Natural killer cell (primary cell): Measurements from ENCODE around the gene DUOXA2. TPM values are rescaled to one million over a fixed set of nuclear protein-coding genes. Genes with fewer than 3 reads are reported as not detected.

Experiments
- ATAC-seq, 3 donors: fragments of 150-1000 bp in 2 of 3; fragments of 200-7000 bp in 1 of 3; cut with Tn5 transposase; 1 replicate in 1 of 3; 2 replicates in 2 of 3; pipeline ENCODE4 v1.10.0; 2021; ENCODE audit warnings: mild to moderate bottlenecking in 2 of 3, moderate library complexity in 2 of 3
- DNase-seq, 2 donors: peaks; one replicate each; pipeline versions ENCODE4 v3.0.0 to v3.0.0-alpha.2; 2013 to 2021; ENCODE audit warnings: mixed read lengths in 1 of 2
- H3K27ac ChIP-seq: one replicate; pipeline ENCODE4 v1.5.1; 2013; ENCODE audit warnings: mild to moderate bottlenecking, low read length
- H3K27me3 ChIP-seq: one replicate; pipeline ENCODE4 v1.6.1; 2013; ENCODE audit warnings: low read length; ENCODE audit not compliant: control insufficient read depth, insufficient read depth
- H3K36me3 ChIP-seq: one replicate; pipeline ENCODE4 v1.6.1; 2013; ENCODE audit warnings: low read length; ENCODE audit not compliant: control insufficient read depth, insufficient read depth
- H3K4me1 ChIP-seq: one replicate; pipeline ENCODE4 v1.6.1; 2013; ENCODE audit warnings: low read length; ENCODE audit not compliant: control insufficient read depth, insufficient read depth
- H3K4me3 ChIP-seq: one replicate; pipeline ENCODE4 v1.5.1; 2013; ENCODE audit warnings: low read length
- H3K9me3 ChIP-seq: one replicate; pipeline ENCODE4 v1.6.1; 2013; ENCODE audit warnings: low read length; ENCODE audit not compliant: control insufficient read depth, insufficient read depth
- H3K27ac Mint-ChIP-seq, 2 donors: one replicate each; pipeline ENCODE4 v1.8.0; 2022; ENCODE audit warnings: mild to moderate bottlenecking in 2 of 2, mixed read lengths in 2 of 2, moderate library complexity in 1 of 2
- H3K27me3 Mint-ChIP-seq, 2 donors: one replicate each; pipeline ENCODE4 v1.8.0; 2022; ENCODE audit warnings: low read depth in 2 of 2, mixed read lengths in 2 of 2
- H3K36me3 Mint-ChIP-seq: one replicate; pipeline ENCODE4 v1.8.0; 2022; ENCODE audit warnings: mixed read lengths
- H3K4me1 Mint-ChIP-seq, 2 donors: one replicate each; pipeline ENCODE4 v1.8.0; 2022; ENCODE audit warnings: mixed read lengths in 2 of 2
- H3K4me3 Mint-ChIP-seq: one replicate; pipeline ENCODE4 v1.8.0; 2022; ENCODE audit warnings: mild to moderate bottlenecking, moderate library complexity, mixed read lengths
- H3K9me3 Mint-ChIP-seq, 2 donors: one replicate each; pipeline ENCODE4 v1.8.0; 2022; ENCODE audit warnings: mixed read lengths in 2 of 2
- WGBS: methylation state at CpG from one replicate; pipeline ENCODE4 v1.1.7; 2013; ENCODE audit warnings: missing lambda C conversion rate; ENCODE audit not compliant: insufficient coverage; 5-methylcytosine and 5-hydroxymethylcytosine counted together
- intact Hi-C: fragments of 100-400 bp; cut with micrococcal nuclease; formaldehyde crosslinking; loops from one replicate; pipeline ENCODE4 v1.14.2; 2022
- total RNA-seq, 4 donors: library from RNA; stranded (reverse); fragments of 120-200 nt in 1 of 4; gene quantifications; one replicate each; pipeline versions ENCODE4 v1.2.3 to v1.2.4, GENCODE V29; 2013 to 2022
- TF ChIP-seq, protein P1 (sequence below): fragments of 200-600 bp; IDR thresholded peaks from one replicate; pipeline ENCODE4 v1.8.0; 2022; ENCODE audit warnings: antibody characterized with exemption

Gene DUOXA2
- total RNA-seq, 3 donors from 2014 or later (not counting 1 experiment from before 2014, with no cell fraction given): not detected

DNA sequence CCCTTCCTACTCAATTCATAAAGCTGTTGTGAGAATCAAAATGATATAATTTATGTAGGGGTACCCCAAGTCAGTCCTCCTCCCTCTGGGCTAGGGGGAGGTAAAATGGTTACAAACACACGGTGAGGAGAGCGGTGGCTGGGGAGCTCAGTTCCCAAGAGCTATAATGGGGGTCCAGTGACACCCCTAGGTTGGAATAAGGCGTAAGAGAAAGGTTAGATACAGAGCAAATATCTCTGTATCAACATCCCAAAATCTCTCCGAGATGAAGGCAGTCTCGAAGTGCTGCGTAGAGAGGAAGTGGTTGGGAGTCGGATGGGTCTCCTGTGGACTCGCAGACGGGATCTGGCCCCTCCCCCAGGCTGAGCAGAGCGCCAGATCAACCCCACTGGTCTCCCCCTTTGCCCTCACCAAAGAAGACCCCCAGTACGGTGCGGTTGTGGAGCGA lies 2.0 kb upstream of the DUOXA2 start:
- Mint-ChIP-seq H3K4me1 (peaks cover 1 to 16% of the 10 kb centered on the region in 2 donors), H3K27me3 (peaks cover 70 to 73% of the 10 kb centered on the region in 2 donors), H3K9me3 (no peaks in the 10 kb centered on the region), H3K36me3 (no peaks in the 10 kb centered on the region), H3K4me3 (no peak overlapping the region), H3K27ac (no peak overlapping the region)
- peaks cover 21% of the 10 kb centered on the region for H3K4me1 ChIP-seq
- no peak for ATAC-seq
- H3K27me3 ChIP-seq: peaks cover 58% of the 10 kb centered on the region
- no peak overlapping the region for H3K4me3 ChIP-seq
- 5% methylated on average over 11 of the region's 13 CpGs for WGBS
- H3K9me3 ChIP-seq: no peaks in the 10 kb centered on the region
- intact Hi-C loops: no loop called here
- H3K36me3 ChIP-seq: no peaks in the 10 kb centered on the region
- no peak overlapping the region for H3K27ac ChIP-seq
- TF ChIP-seq, protein P1, sequence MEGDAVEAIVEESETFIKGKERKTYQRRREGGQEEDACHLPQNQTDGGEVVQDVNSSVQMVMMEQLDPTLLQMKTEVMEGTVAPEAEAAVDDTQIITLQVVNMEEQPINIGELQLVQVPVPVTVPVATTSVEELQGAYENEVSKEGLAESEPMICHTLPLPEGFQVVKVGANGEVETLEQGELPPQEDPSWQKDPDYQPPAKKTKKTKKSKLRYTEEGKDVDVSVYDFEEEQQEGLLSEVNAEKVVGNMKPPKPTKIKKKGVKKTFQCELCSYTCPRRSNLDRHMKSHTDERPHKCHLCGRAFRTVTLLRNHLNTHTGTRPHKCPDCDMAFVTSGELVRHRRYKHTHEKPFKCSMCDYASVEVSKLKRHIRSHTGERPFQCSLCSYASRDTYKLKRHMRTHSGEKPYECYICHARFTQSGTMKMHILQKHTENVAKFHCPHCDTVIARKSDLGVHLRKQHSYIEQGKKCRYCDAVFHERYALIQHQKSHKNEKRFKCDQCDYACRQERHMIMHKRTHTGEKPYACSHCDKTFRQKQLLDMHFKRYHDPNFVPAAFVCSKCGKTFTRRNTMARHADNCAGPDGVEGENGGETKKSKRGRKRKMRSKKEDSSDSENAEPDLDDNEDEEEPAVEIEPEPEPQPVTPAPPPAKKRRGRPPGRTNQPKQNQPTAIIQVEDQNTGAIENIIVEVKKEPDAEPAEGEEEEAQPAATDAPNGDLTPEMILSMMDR: no peak
- no peak for DNase-seq

DNA sequence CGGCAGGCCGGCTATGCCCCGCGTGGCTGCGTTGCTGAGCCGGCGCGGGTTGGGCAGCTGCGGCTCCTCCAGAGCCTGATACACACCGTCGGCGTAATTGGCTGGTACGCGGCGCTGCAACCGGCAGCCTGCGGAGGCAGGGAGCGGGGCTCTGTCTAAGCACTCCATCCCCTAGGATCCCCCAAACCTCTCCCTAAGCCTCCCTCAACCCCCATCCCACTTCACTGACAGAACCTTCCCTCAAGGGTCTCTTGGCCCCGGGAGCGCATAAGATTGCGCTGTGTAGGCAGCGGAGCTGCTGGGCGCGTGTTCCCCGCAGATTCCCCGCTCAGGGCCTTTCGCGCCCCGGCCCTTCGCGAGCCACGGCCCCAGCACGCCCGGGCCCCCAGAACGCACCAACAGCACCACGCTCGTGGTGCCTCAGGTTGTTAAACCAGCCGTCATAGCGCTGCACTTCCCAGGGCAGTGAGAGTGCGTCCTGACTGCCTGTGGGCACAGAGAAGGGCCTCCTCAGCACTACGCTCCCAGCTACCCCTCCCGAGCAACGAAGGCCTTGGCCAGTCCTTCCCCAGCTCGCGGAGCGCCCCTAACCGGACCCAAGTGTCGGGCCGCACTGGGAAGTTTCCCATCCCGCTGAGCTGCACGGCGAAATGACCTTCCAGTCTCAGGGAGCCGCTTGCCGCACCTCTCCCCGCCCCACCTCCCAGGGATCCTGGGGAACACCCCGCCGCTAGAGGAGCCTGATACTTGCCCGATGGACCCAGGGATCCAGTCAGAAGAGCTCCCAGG lies 1.3 kb upstream of the DUOXA2 start:
- Histone ChIP-seq H3K4me3 (no peak overlapping the region), H3K36me3 (no peaks in the 10 kb centered on the region), H3K9me3 (no peaks in the 10 kb centered on the region), H3K27ac (no peak overlapping the region), H3K4me1 (peaks cover 27% of the 10 kb centered on the region), H3K27me3 (peaks cover 64% of the 10 kb centered on the region)
- intact Hi-C loops: no loop called here
- Mint-ChIP-seq H3K4me1 (peaks cover 8 to 22% of the 10 kb centered on the region in 2 donors), H3K27me3 (peaks cover 76 to 77% of the 10 kb centered on the region in 2 donors), H3K27ac (no peak overlapping the region), H3K4me3 (no peak overlapping the region), H3K36me3 (no peaks in the 10 kb centered on the region), H3K9me3 (no peaks in the 10 kb centered on the region)
- TF ChIP-seq, protein P1: no peak
- 4% methylated on average over 57 of the region's 58 CpGs for WGBS
- no peak for DNase-seq
- ATAC-seq: no peak

DNA sequence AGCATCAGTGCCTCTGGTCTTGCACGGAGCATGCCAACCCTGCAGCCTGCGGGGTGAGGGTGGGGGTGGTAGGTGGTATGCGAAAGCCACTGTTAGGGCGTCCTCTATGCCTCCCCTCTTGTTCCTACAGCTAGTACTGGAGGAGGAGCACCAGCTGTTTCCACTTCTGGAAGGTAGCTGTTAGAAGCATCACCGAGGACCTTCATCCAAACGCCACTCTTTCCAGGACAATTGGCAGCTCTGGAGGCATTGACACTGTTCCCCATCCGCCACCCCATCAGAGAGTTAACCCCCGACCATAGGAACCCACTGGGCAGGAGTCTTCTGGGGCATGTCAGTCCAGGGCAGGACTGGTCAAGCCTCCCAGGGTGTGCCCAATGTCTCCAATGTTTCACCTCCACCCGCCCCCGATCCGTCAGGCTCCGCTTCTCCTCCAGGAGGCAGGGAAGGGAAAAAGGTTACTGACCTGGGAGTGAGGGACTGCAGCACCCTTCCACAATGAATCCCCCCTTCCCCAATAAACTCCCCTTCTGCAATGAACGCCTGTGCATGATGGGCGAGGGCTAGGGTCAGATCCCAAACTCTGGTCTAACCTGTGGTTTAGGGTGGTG lies 641 bp upstream of the DUOXA2 start:
- Mint-ChIP-seq H3K4me3 (no peak overlapping the region), H3K9me3 (no peaks in the 10 kb centered on the region), H3K4me1 (peaks cover 14 to 29% of the 10 kb centered on the region in 2 donors), H3K27me3 (peaks cover 83 to 84% of the 10 kb centered on the region in 2 donors), H3K36me3 (no peaks in the 10 kb centered on the region), H3K27ac (no peak overlapping the region)
- 6% methylated on average over 8 of the region's 14 CpGs for WGBS
- intact Hi-C loops: no loop called here
- Histone ChIP-seq H3K36me3 (no peaks in the 10 kb centered on the region), H3K9me3 (no peaks in the 10 kb centered on the region), H3K4me1 (peaks cover 31% of the 10 kb centered on the region), H3K27ac (no peak overlapping the region), H3K4me3 (no peak overlapping the region), H3K27me3 (peaks cover 66% of the 10 kb centered on the region)
- TF ChIP-seq, protein P1: no peak
- no peak for DNase-seq
- ATAC-seq: no peak
